Thyroid gland (tissue), 4 donors: Measurements from ENCODE around the gene ZNF668.

Experiments
- CTCF ChIP-seq, 6 experiments: fragments of 200-600 bp in 3 of 6; fragments of 450-650 bp in 3 of 6; sonication (generic) in 3 of 6; IDR thresholded peaks; one replicate each; pipeline ENCODE4 v1.5.1; 2016 to 2019; ENCODE audit warnings: antibody characterized with exemption in 6 of 6, mild to moderate bottlenecking in 2 of 6, inconsistent platforms in 1 of 6, moderate library complexity in 1 of 6
- POLR2A ChIP-seq, 2 donors: fragments of 450-650 bp; IDR thresholded peaks; one replicate each; pipeline ENCODE4 v1.6.1; 2017; ENCODE audit warnings: antibody characterized with exemption in 2 of 2, mild to moderate bottlenecking in 2 of 2, moderate library complexity in 1 of 2

GRCh38 chr16:31099860-31100638 is 26.0 kb upstream of the ZNF668 start:
- TF ChIP-seq CTCF (IDR thresholded peaks at IDR 0.05) (no peak), POLR2A (IDR thresholded peaks at IDR 0.05) (no peak)
